ENCODE measurements around the gene VWA5B1.

- TF ChIP-seq CTCF (IDR thresholded peaks at IDR 0.05) (no peak), POLR2AphosphoS5 (IDR thresholded peaks at IDR 0.05) (no peak), POLR2A (IDR thresholded peaks at IDR 0.05) (no peak)
Observed at GRCh38 chr1:20322825-20323612, 32.3 kb downstream of the VWA5B1 start.

All from stomach (tissue), 4 donors.